ENCODE measurements around the gene MAFG.

MAFG gene

GRCh38 chr17:81940538-81941483 is 13.3 kb upstream of the MAFG start:
- in situ Hi-C loops (cut with MboI; ENCODE audit: low sequenced_read_pairs) = no loop called here

DNA sequence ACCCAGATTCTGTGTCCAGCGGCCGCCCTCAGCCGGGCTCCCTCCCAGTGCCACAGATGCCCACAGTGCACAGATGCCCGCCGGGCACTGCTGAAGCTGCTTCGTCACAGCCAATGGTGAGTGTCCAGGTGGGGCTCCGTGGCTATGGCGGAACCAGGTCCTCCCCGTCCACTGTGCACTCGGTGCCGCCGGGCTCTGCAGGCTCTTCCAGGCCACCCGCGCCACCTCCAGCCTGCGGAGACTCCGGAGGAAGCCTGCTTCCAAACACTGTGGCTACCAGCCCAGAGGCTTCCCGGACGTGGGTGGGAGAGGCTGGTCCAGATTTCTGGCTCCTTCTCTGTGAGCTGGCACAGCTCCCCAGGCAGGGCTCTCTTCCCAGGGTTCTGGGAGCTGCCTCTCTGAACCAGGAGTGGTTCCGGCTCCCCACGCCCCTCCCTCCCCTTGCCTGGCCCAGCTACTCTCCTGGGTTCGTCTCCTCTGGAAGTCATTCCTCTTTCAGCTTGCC is 12.4 kb upstream of the MAFG start:
- in situ Hi-C loops (cut with MboI; ENCODE audit: low sequenced_read_pairs) = no loop called here

DNA sequence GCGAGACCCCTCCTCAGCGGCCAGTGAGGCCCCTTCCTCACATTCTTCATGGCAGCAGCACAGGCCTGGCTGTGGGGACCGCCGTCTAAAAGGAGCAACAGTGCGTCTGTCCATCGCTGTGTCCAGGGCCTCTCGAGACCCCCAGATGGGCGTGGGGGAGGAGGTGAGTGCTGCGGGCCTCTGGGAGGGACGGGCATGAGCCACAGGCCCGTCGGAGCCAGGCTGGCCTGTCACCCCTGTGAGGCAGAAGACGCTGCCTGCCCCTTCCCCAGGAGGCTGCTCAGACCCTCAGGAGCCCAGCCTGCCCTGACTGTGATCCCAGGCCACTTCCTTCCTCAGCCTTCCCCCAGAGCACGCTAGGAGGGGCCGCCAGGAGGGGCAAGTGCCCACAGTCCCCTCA is 11.7 kb upstream of the MAFG start:
- in situ Hi-C loops (cut with MboI; ENCODE audit: low sequenced_read_pairs) = no loop called here

DNA sequence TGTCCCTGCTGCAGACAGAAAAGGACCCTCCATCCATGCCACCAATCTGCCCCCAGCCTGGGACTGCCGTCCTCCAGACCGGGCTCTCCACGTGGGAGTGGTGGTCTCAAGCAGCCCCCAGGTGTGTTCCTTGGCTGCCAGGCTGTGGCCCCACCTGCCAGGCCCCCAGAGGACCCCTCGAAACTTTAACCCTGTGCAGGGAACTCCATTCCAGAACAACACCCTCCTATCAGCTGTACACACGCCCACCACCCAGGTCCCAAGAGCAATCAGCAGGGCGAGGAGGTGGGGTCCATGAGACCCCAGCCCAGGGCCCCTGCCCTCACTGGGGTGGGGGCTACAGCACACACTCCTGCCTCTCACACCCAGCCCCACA is 8.2 kb upstream of the MAFG start:
- in situ Hi-C loops (cut with MboI; ENCODE audit: low sequenced_read_pairs) = no loop called here

- in situ Hi-C loops (cut with MboI; ENCODE audit: low sequenced_read_pairs) = no loop called here
Observed at GRCh38 chr17:81934850-81935708, 7.5 kb upstream of the MAFG start.

DNA sequence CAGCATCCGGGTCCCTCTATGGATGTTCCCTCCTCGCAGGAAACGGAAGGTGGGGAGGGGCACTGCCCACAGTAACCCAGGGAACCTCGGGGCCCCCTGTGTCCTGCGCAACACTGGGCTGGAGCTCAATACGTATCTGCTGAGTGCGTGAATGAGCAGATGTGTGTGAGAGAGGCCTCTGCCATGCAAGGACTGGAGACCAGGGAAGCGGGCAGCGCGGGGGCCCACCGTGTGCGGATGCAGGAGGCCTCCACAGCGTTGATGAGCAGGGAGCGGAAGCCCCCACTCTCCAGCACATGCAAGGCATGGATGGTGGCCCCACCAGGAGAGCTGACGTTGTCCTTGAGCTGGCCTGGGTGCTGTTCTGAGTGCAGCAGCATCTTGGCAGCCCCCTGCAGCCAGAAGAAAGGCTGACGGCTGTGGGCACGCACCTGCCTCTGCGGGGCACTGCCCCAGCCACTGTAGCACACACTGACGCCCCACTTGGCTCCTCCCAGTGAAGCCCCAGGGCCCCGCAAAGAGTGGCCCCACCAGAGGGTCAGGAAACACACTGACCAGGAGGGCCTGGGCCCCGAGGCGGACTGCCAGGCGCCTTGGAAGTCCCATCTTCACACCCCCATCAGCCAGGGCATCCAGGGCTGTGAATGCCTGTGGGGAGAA is 6.7 kb upstream of the MAFG start:
- in situ Hi-C loops (cut with MboI; ENCODE audit: low sequenced_read_pairs) = no loop called here

DNA sequence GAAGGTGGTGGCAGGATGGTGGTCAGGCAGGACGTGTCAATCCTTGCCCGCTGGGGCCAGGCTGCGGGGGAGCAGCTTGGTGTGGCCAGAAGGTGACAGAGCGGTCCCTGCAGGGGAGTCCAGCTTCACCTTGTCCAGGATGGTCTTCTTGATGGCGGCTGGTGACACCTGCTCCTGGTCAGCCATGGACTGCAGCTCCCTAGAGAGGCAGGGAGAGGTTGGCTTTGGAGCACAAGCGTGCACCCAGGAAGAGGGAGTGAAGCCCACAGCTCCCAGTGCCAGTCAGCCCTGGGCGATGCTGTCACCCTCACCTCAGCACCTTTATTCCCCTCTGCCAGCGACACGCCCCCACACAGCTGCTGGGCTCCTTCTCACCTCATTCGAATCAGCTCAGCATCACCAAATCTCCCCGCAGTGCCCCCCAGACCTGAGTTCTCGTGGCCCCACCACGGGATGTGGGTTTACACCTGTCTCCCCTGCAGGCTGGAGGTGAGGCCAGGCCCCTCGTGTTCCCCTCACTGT is 5.7 kb upstream of the MAFG start:
- in situ Hi-C loops (cut with MboI; ENCODE audit: low sequenced_read_pairs) = no loop called here

DNA sequence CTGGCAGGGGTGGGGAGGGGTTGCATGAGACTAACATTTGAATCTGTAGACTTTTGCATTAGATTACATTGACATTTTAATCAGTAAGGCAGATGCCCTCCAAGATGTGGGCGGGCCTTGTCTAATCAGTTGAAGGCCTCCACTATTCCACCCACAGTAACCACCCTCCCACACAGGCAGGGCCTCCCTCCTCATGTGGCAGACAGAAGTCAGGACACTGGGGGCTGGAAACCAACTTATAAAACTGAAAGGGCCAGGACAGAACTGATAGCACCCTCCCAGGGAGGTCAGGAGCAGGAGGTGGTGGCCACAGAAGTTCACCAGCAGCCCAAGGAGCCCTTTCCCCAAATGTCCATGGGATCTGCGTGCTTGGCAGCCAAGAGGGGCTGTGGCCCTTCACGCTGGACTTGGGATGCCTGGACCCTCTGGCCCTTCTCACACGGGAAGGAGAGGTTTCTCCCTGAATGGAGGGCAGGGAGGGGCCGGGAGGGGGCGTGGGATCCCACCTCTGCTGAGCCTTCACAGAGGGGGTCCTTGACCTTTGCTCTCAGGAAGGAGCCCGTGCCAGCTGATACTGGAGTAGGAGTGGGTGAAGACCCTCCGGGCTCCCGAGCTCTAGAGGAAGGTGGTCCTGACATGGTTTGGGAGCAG is 4.9 kb upstream of the MAFG start:
- in situ Hi-C loops (cut with MboI; ENCODE audit: low sequenced_read_pairs) = no loop called here

DNA sequence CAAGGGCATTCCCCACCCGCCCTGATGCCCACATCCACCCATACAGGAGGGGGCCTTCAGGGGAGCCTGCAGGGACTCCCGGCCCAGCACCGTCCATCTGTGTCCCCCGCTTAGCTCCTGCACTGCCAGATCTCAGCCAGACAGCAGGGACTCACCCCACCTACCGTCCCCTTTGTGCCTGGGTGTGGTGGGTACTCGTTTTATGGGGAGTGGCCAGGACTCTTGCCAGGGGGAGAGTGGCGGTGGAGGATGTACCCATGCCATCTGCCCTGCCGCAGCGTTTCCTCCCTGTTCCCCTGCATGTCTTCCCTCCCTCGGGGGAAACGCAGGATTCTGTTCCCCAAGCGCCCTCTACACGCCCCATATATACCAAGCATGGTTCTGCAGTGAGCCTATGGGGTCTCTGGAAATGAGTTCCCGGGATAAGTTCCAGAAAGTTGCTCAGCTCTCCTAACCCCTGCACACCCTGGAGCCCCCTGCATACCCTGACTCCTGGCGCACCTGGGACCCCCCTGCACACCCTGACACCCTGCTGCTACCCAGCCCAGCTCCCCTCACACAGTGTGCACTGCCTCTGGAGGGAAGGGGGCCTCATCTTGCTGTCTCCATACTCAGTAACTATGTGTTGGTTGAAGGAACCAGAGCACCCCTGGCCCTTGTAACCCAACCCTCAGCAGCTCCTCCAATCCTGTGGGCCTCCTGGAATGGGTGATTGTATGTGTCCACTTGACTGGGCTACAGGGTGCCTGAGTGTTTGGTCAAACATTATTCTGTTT is 4.2 kb upstream of the MAFG start:
- in situ Hi-C loops (cut with MboI; ENCODE audit: low sequenced_read_pairs) = no loop called here

DNA sequence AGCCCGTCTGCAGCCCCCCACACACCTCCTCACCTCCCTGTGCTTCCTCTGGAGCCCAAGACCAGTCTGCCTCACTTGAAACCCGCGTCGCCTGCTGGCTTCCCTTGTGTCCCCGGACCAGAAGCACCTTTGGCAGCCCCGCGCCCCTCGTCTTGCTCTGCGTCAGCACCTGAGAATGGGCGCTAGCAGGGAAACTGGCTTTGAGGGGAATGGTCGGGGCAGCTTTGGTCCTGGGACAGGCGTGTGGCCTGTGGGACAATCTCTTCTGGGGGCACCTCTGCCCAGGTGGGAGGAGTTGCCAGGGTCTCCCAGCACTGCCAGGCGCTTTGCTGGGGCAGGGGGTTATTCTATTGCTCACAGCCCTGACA is 3.6 kb upstream of the MAFG start:
- in situ Hi-C loops (cut with MboI; ENCODE audit: low sequenced_read_pairs) = no loop called here

- in situ Hi-C loops (cut with MboI; ENCODE audit: low sequenced_read_pairs) = no loop called here
Observed at GRCh38 chr17:81930142-81931125, 2.9 kb upstream of the MAFG start.

DNA sequence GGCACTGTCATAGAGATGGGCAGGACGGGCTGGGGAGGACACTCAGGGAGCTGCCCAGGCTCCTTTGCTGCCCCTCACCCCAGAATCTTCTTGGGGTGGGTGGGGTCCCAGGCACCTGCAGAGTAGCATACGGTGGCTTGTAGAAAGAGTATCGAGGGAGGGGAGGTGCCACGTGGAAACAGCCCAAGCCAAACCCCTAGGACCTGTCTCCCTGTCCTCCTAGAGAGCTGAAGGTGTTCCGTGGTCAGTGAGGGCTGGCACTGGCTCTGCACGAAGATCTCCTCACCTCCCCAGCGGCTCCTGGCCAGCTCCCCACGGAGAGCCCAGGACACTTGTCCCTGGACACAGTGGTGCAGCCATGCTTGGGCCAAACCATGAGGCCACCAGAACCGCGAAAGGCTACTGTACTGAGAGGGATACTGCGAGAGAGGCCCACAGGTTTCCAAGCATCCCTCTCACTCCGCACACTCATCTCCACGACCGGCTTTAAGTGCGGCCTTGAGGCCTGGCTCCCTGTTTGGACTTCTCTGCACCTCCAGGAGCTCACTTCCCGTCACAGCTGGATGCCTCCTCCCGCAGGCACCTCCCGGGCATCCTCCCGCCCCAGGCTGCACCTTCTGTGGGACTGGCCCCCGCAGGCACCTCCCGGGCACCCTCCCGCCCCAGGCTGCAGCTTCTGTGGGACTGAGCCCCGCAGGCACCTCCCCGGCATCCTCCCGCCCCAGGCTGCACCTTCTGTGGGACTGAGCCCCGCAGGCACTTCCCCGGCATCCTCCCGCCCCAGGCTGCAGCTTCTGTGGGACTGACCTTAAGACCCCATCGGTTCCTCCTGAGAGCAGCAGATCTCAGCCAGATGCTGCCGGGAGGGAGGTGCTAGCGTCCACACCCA is 2.0 kb upstream of the MAFG start:
- in situ Hi-C loops (cut with MboI; ENCODE audit: low sequenced_read_pairs) = no loop called here

GRCh38 chr17:81928544-81929252 is 1.2 kb upstream of the MAFG start:
- in situ Hi-C loops (cut with MboI; ENCODE audit: low sequenced_read_pairs) = no loop called here

- in situ Hi-C loops (cut with MboI; ENCODE audit: low sequenced_read_pairs) = no loop called here
Observed at GRCh38 chr17:81927152-81927652, 333 bp downstream of the MAFG start.

GRCh38 chr17:81926451-81927151 is 934 bp downstream of the MAFG start:
- in situ Hi-C loops (cut with MboI; ENCODE audit: low sequenced_read_pairs) = no loop called here

DNA sequence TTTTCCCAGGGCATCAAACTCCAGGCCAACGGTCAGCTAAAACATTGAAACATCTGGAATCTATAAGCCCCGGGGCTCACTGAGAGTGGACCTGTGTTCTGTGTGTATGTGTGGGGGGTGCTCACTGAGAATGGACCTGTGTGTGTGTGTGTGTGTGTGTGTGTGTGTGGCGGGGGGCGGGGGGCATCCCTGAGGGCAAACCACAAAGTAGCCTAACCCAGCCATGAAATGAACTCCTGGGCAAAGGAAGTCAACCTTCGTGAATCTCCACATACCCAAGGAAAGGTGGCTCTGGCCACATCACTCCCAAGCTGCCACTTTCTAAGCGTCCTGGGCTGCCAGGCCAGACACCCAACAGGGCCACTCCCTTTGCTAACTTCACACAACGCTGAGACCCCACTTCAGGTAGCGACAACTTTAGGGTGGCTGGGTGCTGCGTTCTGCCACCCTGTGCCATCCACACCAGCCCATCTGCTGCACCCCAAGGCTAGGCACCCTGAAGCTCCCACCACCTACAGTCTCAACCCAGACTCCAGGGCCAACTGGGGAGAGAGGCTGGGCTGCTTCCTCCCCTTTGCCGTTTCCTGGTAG is 1.6 kb downstream of the MAFG start:
- in situ Hi-C loops (cut with MboI; ENCODE audit: low sequenced_read_pairs) = no loop called here

Data from HL-60/S4 treated with retinoic acid at 250 ng/mL for 4 days and 3 days (cell line).